DMS79 (cell line): ENCODE measurements around the gene ZNF230.

Source experiments
- DNase-seq: peaks from one replicate; lab custom pipeline; 2025; lab: John Stamatoyannopoulos, UW

The ZNF230 gene

DNA sequence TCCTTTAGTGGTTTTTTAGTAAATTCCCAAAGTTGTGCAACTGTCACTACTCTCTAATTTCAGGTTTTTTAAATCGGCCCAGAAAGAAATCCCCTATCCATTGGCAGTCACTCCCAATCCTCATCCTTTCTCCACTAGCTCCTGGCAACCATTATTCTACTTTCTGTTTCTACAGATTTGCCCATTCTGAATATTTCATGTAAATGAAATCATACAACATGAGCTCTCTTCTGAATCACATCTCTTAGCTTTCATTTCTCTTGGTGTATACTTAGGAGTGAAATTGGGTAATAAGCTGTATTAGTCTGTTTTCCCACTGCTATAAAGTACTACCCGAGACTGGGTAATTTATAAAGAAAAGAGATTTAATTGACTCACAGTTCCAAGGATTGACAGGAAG lies 39.4 kb downstream of the ZNF230 start:
- DNase-seq = no peak

DNA sequence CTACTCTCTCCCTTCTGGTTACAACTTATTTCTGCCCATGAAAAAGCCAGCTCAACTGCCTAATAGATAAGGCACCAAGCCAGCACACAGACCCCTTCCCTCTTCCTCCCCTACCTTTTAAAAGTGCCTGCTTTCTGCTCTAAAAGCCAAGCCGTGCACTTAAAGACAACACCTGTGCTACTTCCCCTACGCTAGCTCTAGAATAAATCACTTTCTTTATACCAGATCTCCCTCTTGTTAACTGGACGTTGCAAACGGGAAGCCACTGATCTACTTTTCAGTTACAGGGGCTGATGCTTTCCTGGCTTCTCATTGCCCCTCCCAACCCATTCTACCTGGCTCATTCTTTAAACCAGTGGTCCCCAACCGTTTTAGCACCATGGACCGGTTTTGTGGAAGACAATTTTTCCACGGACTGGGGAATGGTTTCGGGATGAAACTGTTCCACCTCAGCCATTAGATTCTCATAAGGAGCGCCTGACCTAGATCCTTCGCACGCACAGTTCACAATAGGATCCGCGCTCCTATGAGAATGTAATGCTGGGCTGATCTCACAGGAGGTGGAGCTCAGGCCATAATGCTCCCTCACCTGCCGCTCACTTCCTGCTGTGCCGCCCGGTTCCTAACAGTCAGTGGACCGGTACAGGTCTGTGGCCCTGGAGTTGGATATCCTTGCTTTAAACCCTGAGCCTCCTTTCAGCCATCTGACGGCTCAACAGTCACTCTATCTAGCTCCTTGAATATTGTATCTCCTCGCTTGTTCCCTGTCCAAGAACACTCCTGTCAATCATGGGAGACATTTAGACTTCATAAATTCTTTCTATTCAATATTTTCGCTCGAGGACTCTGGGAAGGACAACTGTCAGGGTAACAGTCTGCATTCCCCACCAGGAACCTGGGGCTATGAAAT lies 48.2 kb downstream of the ZNF230 start:
- peak; percentile 48 for DNase-seq

DNA sequence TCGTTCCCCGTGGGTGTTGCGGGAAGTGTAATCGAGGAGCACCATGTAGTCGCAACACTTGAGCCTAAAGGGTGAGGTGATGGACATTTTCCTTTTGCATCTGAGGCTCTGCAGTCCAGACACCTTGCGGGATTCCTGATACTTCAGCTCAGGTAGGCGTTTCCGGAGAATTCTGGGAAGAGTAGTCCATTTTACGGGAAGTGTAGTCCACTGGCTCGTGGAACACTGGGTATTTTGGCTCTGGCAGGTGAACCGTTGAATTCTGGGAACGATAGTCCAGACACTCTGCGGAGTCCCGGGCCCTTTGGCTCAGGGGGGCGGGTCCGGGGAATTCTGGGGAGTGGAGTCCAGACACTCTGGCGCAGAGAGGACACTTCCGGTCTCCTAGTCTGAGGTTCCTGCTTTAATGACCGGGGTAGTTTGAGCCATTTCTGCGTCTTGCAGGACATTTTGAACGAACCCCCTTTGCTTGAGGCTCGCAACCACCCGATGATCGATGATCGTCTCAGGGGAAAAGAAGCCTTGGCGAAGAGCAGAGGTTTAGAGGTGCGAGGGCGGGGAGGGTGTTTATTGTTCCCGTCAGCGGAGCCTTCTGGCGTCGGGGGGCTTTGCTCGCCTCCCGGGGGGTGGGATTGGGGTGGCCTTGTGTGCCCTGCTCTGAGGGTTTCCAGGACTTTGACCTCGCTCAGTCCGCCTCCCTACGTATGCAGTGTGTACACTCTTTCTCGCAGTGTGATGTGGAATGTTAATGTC lies 49.1 kb downstream of the ZNF230 start, which contains the start of gene ZNF223:
Gene ZNF223, plus strand, starts transcription at position 387 of the 753 bp plus-strand sequence. CDS start 3,141 bp downstream, outside the sequence.
- peak; percentile 87 for DNase-seq

DNA sequence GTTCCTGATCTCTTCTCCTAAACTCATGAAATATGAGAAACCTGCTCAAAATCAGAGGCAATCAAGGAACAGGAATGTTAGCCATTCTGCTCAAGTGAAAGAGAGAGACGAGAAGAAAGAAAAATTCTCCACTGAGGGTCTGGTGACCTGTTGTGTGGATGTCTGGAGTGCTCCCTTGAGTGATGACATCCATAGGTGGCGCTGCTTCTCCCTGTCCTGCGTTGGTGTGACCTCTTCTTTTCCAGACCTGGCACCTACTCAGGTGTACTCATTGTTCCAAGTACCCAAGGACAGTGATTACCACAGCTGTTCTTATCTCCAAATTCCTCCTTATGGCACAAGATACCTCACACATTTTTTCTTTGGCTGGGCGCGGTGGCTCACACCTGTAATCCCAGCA lies 53.1 kb downstream of the ZNF230 start:
- DNase-seq = no peak

DNA sequence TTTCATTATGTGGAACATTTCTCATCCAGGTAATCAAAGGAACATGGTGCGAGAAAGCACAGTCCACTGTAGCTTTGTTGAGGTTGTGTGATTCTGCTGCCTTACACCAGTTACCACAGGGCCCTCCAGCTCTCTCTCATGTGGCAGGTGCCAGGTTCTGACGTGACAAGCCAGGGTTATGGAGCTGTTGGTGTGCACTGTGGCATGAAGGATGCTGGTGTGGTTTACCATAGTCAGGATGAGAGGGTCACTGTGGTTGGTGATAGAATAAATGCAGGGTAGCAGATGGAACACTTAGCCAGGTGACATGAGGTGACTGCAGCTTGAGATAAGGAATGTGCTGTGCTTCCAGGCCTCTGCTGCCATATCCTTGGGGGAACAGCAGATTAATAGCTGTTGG lies 56.5 kb downstream of the ZNF230 start:
- no peak for DNase-seq

DNA sequence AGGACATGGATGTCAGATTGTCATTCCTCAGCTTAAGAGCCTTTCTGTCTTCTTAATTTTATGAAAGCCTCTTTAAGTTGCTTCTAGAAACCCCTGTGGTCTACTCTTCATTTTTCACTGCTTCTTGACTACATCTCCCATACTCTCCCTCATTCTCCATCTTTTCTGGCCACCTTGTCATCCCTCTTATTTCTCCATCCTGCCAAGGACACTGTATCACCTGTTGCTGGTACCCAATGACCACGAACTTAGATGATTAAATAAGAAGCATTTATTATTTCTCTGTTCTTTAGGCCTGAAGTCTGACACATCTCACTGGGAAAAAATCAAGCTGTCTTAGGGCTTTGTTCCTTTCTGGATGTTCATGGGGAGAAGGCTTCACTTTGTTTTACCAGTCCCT lies 58.3 kb downstream of the ZNF230 start:
- DNase-seq = no peak
